Endothelial cell of umbilical vein (primary cell): ENCODE measurements around the gene SERPINA3. TPM values are rescaled to one million over a fixed set of nuclear protein-coding genes. Genes with fewer than 3 reads are reported as not detected.

ENCODE experiments used
- BruUV-seq: library from RNA; stranded (reverse); fragments of 400-500 nt; replicated peaks from 2 replicates; lab custom pipeline; 2021; lab: Mats Ljungman, UMichigan
- CTCF ChIA-PET: fragments of 300-600, 350-600 bp; sonication (Branson Sonifier 250); formaldehyde crosslinking; loops from one replicate; lab custom pipeline; 2021; ENCODE audit warnings: antibody characterized with exemption, inconsistent platforms; lab: Charles Lee
- POLR2A ChIA-PET: fragments of 300-600, 350-600 bp; sonication (Branson Sonifier 250); formaldehyde crosslinking; loops from one replicate; lab custom pipeline; 2021; ENCODE audit warnings: antibody characterized with exemption, inconsistent platforms; lab: Charles Lee
- DNase-seq: peaks from one replicate; pipeline ENCODE4 v3.0.0-alpha.2; 2011; ENCODE audit warnings: low read depth, low spot score
- FAIRE-seq: peaks from 2 replicates; lab custom pipeline; 2011; peaks lifted over from hg19 to GRCh38; lab: Jason Lieb, UNC
- H2AFZ ChIP-seq: 2 replicates; pipeline ENCODE4 v1.6.0; 2012; ENCODE audit warnings: low read depth, low read length, control low read depth, inconsistent platforms
- H3K27ac ChIP-seq: 2 replicates; pipeline ENCODE4 v1.5.1; 2011; ENCODE audit warnings: low read depth, mild to moderate bottlenecking, control low read depth, low read length, moderate library complexity; ENCODE audit not compliant: insufficient read depth
- H3K27me3 ChIP-seq, 2 experiments: 2 replicates each; pipeline versions ENCODE4 v1.6.0 to v1.6.1; 2011; ENCODE audit warnings: low read length in 2 of 2, mixed read lengths in 1 of 2; ENCODE audit not compliant: control insufficient read depth in 2 of 2, insufficient read depth in 2 of 2
- H3K36me3 ChIP-seq, 2 experiments: 2 replicates in 1 of 2; 3 replicates in 1 of 2; pipeline ENCODE4 v1.5.1; 2011; ENCODE audit warnings: low read length in 2 of 2, mild to moderate bottlenecking in 1 of 2, moderate library complexity in 1 of 2; ENCODE audit not compliant: control insufficient read depth in 2 of 2, insufficient read depth in 2 of 2; ENCODE audit errors: extremely low read depth in 1 of 2
- H3K4me1 ChIP-seq: 3 replicates; pipeline ENCODE4 v1.5.1; 2011; ENCODE audit warnings: mild to moderate bottlenecking, low read length; ENCODE audit not compliant: control insufficient read depth, insufficient read depth; ENCODE audit errors: extremely low read depth
- H3K4me2 ChIP-seq: 2 replicates; pipeline ENCODE4 v1.6.1; 2011; ENCODE audit warnings: low read length, control low read depth, mixed read lengths; ENCODE audit not compliant: insufficient read depth
- H3K4me3 ChIP-seq, 3 experiments: fragments of 200-600 bp in 1 of 3; sonication (generic), shearing (Covaris generic) in 1 of 3; replicated peaks in 1 of 3; 2 replicates each; pipeline ENCODE4 v1.5.1; 2011 to 2016; ENCODE audit warnings: control low read depth in 3 of 3, low read length in 3 of 3, mild to moderate bottlenecking in 2 of 3, inconsistent platforms in 1 of 3, low read depth in 1 of 3, moderate library complexity in 1 of 3; ENCODE audit not compliant: insufficient read depth in 1 of 3
- H3K79me2 ChIP-seq: 2 replicates; pipeline ENCODE4 v1.6.0; 2012; ENCODE audit warnings: low read length, inconsistent platforms; ENCODE audit not compliant: control insufficient read depth, insufficient read depth
- H3K9ac ChIP-seq: replicated peaks from 2 replicates; pipeline ENCODE3; 2011; ENCODE audit warnings: low read length, control low read depth; ENCODE audit not compliant: insufficient read depth; ENCODE audit errors: extremely low read depth
- H3K9me1 ChIP-seq: replicated peaks from 3 replicates; pipeline ENCODE4 v1.6.0; 2011; ENCODE audit warnings: mild to moderate bottlenecking, low read length; ENCODE audit not compliant: control insufficient read depth, insufficient read depth; ENCODE audit errors: extremely low read depth
- H3K9me3 ChIP-seq: replicated peaks from 2 replicates; pipeline ENCODE4 v1.5.1; 2012; ENCODE audit warnings: low read length, inconsistent platforms; ENCODE audit not compliant: control insufficient read depth, insufficient read depth
- H4K20me1 ChIP-seq: replicated peaks from 2 replicates; pipeline ENCODE3; 2011; ENCODE audit warnings: mild to moderate bottlenecking, low read length; ENCODE audit not compliant: control insufficient read depth, insufficient read depth; ENCODE audit errors: extremely low read depth
- FOS ChIP-seq: IDR thresholded peaks from 2 replicates; pipeline ENCODE4 v1.6.1; 2011; ENCODE audit warnings: mild to moderate bottlenecking, low read length, moderate library complexity, borderline replicate concordance; ENCODE audit not compliant: insufficient read depth
- GATA2 ChIP-seq: IDR thresholded peaks from 2 replicates; pipeline ENCODE4 v1.7.0; 2011; ENCODE audit warnings: low read depth, mild to moderate bottlenecking, moderate library complexity, mixed read lengths, low read length; ENCODE audit not compliant: insufficient read length, insufficient read depth
- JUN ChIP-seq: IDR thresholded peaks from 2 replicates; pipeline ENCODE4 v1.6.1; 2011; ENCODE audit warnings: borderline replicate concordance, low read depth; ENCODE audit not compliant: insufficient read length, insufficient read depth
- MYC ChIP-seq: IDR thresholded peaks from one replicate; pipeline ENCODE4 v1.6.1; 2011; ENCODE audit warnings: mild to moderate bottlenecking, low read depth, low read length
- POLR2AphosphoS5 ChIP-seq: IDR thresholded peaks from 2 replicates; pipeline ENCODE4 v1.6.1; 2012; ENCODE audit warnings: low read depth, mild to moderate bottlenecking, control low read depth, low read length, moderate library complexity; ENCODE audit not compliant: insufficient read depth
- dilution Hi-C: fragments of 300-500 bp; cut with MboI; formaldehyde crosslinking; loops from one replicate; pipeline ENCODE4 v1.15.0; 2019; ENCODE audit warnings: low sequenced_read_pairs; ENCODE audit not compliant: extremely low pct_ligation_motif_present
- intact Hi-C: fragments of 100-400 bp; cut with micrococcal nuclease; formaldehyde crosslinking; loops from one replicate; pipeline ENCODE4 v1.10.0; 2022
- polyA plus RNA-seq, 4 experiments: library from polyadenylated mRNA; depleted of rRNA in 3 of 4; stranded (reverse) in 3 of 4; unstranded in 1 of 4; fragments of >200 nt; gene quantifications; 2 replicates each; pipeline versions ENCODE4 v1.2.1 to v1.2.3, GENCODE V29; 2011 to 2012; ENCODE audit warnings: missing spikeins in 1 of 4
- total RNA-seq: library from RNA; stranded (reverse); gene quantifications from 2 replicates; pipeline ENCODE4 v1.2.3, GENCODE V29; 2021

Gene SERPINA3
- total and polyA plus RNA-seq, 2 donors (not counting 3 experiments of a cell fraction or from before 2014, with no cell fraction given) = not detected

DNA sequence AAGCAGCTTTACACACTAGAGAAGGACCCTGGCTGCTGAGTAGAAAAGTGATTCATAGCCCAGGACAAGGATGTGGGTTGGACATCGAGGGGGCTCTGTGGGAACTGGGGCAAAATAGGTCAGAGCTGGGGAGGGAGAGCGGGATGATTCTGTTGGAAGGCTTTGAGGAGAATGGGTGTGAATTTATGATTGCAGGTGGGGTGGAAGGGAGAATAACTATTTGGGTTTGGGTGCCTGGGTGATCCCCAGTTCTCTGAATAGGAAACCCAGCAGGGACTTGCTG is 13.1 kb downstream of the SERPINA3 start:
- Histone ChIP-seq H3K4me2 (no peak overlapping the region), H2AFZ (no peak overlapping the region), H3K9me3 (no peaks in the 10 kb centered on the region), H3K36me3 (no peaks in the 10 kb centered on the region), H3K27me3 (no peaks in the 10 kb centered on the region), H4K20me1 (no peaks in the 10 kb centered on the region), H3K79me2 (no peaks in the 10 kb centered on the region), H3K4me1 (no peaks in the 10 kb centered on the region), H3K9ac (no peak overlapping the region), H3K4me3 (no peak overlapping the region), H3K27ac (no peak overlapping the region), H3K9me1 (no peaks in the 10 kb centered on the region)
- DNase-seq (no peak), FAIRE-seq (no peak)
- BruUV-seq = no TSS peak
- POLR2A ChIA-PET = no interaction called here
- dilution Hi-C loops = no loop called here
- CTCF ChIA-PET = no interaction called here
- intact Hi-C loops = no loop called here
- TF ChIP-seq FOS (no peak), GATA2 (no peak)

DNA sequence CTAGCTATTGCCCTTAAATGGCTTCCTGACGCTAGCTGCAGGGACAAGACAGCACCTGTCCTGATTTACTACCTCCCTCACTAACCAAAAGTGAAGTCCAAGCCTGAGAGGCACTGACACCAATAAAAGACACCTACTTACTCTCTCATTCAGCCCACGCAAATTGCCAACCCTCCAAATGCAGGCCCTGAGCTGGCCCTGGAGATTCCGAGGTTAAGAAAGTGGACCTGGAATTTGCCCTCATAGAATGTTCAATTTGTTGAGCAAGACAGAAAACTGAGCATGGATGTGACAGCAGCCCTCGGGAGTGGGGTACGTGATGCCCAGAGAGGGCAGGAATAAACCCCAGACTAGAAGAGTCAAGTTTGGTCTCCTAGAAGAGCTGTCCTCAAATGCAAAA is 16.4 kb downstream of the SERPINA3 start:
- POLR2A ChIA-PET = no interaction called here
- H3K27ac ChIP-seq = no peak overlapping the region
- no peaks in the 10 kb centered on the region for H4K20me1 ChIP-seq
- no peaks in the 10 kb centered on the region for H3K9me3 ChIP-seq
- CTCF ChIA-PET = no interaction called here
- no peak overlapping the region for H3K4me2 ChIP-seq
- no peaks in the 10 kb centered on the region for H3K79me2 ChIP-seq
- H3K36me3 ChIP-seq = no peaks in the 10 kb centered on the region
- no peak for TF ChIP-seq MYC
- no peak for TF ChIP-seq JUN
- TF ChIP-seq POLR2AphosphoS5 = no peak
- no peak overlapping the region for H3K9ac ChIP-seq
- no peaks in the 10 kb centered on the region for H3K4me1 ChIP-seq
- no TSS peak for BruUV-seq
- intact Hi-C loops = no loop called here
- FAIRE-seq (no peak), DNase-seq (no peak)
- H3K27me3 ChIP-seq = no peaks in the 10 kb centered on the region
- H2AFZ ChIP-seq = no peak overlapping the region
- no peak overlapping the region for H3K4me3 ChIP-seq
- dilution Hi-C loops = no loop called here
- no peaks in the 10 kb centered on the region for H3K9me1 ChIP-seq
